Measurements from ENCODE around the gene GPBAR1. TPM values are rescaled to one million over a fixed set of nuclear protein-coding genes. Genes with fewer than 3 reads are reported as not detected.

GPBAR1 gene
- total and polyA plus RNA-seq, 2 experiments from 2014 or later: 0.44 TPM; not detected in 1

DNA sequence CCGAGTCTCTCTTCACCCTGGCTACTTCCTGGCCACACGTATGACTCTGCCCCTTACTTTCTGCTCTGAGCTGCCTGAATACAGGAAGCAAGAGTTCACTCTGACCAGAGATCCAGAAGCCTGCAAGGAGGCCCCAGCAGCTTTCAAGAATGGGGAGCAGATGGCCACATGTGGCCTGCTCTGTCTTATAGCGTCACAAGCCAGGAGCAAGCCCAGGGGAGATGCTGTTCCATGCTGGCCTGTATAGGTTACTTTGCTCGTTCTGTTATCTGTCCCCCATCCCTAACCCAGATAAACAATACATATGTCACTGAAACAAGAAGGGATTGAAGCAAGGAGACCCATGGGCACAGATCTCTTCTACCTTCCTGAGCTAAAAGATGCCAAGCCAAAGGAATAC, 13.8 kb downstream of the GPBAR1 start:
- Mint-ChIP-seq H3K27me3 (ENCODE audit: insufficient read depth, low read depth, poor library complexity) (peaks cover 17% of the 10 kb centered on the region), H3K27ac (no peak overlapping the region), H3K9me3 (no peaks in the 10 kb centered on the region), H3K4me1 (peaks cover 19% of the 10 kb centered on the region), H3K4me3 (no peak overlapping the region), H3K36me3 (ENCODE audit: low read depth) (peaks cover 28% of the 10 kb centered on the region)
- no peak overlapping the region for H3K27ac ChIP-seq (ENCODE audit: low read depth)
- H4K20me1 ChIP-seq (replicated peaks; ENCODE audit: insufficient read depth): no peaks in the 10 kb centered on the region
- no peak overlapping the region for H3K4me3 ChIP-seq
- H3F3A ChIP-seq (replicated peaks; ENCODE audit: low read depth): no peaks in the 10 kb centered on the region
- H3K9me2 ChIP-seq (ENCODE audit: insufficient read depth): no peaks in the 10 kb centered on the region
- peaks cover 2% of the 10 kb centered on the region; the same call in 1 of the 2 replicates for H3K79me2 ChIP-seq (replicated peaks; ENCODE audit: insufficient read depth)
- no peak for TF ChIP-seq JUNB (IDR thresholded peaks at IDR 0.05; ENCODE audit: unreplicated experiment)
- no peak for TF ChIP-seq STAT1 (IDR thresholded peaks at IDR 0.05; ENCODE audit: unreplicated experiment)
- TF ChIP-seq, protein P1, sequence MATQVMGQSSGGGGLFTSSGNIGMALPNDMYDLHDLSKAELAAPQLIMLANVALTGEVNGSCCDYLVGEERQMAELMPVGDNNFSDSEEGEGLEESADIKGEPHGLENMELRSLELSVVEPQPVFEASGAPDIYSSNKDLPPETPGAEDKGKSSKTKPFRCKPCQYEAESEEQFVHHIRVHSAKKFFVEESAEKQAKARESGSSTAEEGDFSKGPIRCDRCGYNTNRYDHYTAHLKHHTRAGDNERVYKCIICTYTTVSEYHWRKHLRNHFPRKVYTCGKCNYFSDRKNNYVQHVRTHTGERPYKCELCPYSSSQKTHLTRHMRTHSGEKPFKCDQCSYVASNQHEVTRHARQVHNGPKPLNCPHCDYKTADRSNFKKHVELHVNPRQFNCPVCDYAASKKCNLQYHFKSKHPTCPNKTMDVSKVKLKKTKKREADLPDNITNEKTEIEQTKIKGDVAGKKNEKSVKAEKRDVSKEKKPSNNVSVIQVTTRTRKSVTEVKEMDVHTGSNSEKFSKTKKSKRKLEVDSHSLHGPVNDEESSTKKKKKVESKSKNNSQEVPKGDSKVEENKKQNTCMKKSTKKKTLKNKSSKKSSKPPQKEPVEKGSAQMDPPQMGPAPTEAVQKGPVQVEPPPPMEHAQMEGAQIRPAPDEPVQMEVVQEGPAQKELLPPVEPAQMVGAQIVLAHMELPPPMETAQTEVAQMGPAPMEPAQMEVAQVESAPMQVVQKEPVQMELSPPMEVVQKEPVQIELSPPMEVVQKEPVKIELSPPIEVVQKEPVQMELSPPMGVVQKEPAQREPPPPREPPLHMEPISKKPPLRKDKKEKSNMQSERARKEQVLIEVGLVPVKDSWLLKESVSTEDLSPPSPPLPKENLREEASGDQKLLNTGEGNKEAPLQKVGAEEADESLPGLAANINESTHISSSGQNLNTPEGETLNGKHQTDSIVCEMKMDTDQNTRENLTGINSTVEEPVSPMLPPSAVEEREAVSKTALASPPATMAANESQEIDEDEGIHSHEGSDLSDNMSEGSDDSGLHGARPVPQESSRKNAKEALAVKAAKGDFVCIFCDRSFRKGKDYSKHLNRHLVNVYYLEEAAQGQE (IDR thresholded peaks at IDR 0.05; ENCODE audit: unreplicated experiment): no peak
- no peak for TF ChIP-seq POLR2AphosphoS5 (IDR thresholded peaks at IDR 0.05; ENCODE audit: low read depth)
- no peak for TF ChIP-seq CREB1 (CRISPR knock-in tag; IDR thresholded peaks at IDR 0.05; ENCODE audit: low read depth)
- peaks cover 10% of the 10 kb centered on the region for H3K36me3 ChIP-seq (ENCODE audit: insufficient read depth)
- no peak overlapping the region for H3K4me2 ChIP-seq
- ATAC-seq: no peak
- no peaks in the 10 kb centered on the region for H3K27me3 ChIP-seq (ENCODE audit: insufficient read depth)
- peaks cover 7% of the 10 kb centered on the region; the same call in 1 of the 2 replicates for H3K4me1 ChIP-seq (ENCODE audit: insufficient read depth)
- DNase-seq (ENCODE audit: low spot score): no peak
- H2AFZ ChIP-seq: no peak overlapping the region

DNA sequence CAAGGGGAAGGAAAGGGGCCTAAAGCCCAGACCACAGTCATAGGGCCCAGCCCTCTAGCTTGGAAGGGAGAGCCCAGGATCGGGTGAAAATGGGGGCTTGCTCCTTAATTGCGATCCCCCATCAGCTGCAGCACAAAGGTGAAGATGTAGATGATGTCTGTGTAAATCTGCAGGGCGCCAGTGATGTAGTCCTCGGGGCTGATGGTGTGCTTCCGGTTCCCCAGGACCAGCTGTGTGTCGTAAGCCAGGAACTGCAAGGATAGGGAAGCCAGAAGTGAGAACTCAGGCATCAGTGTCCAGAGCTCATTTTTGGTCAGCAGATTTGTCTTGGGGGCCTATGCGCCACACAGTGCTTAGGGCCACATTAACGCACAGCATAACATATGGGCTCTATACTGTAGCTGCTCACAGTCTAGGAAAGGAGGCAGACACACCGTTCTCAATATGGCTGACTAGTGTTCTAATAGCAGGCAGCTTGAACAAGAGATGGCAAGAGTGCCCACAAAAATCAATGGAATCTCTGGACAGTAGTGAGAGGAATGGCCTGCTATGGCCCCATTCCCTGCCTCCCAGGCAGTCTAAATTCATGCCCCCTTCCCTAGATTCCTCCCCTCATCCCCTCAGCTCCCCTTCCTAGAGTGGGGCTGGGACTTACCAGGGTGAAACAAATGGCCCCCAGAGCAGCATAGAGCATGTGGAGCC, 14.7 kb downstream of the GPBAR1 start:
- Histone ChIP-seq H3K27me3 (ENCODE audit: insufficient read depth) (no peaks in the 10 kb centered on the region), H3K9me2 (ENCODE audit: insufficient read depth) (no peaks in the 10 kb centered on the region), H4K20me1 (replicated peaks; ENCODE audit: insufficient read depth) (no peaks in the 10 kb centered on the region), H3K79me2 (replicated peaks; ENCODE audit: insufficient read depth) (no peaks in the 10 kb centered on the region), H3K4me2 (no peak overlapping the region), H3K36me3 (ENCODE audit: insufficient read depth) (peaks cover 10% of the 10 kb centered on the region), H3K4me1 (ENCODE audit: insufficient read depth) (peaks cover 7% of the 10 kb centered on the region; the same call in 1 of the 2 replicates), H2AFZ (no peak overlapping the region), H3F3A (replicated peaks; ENCODE audit: low read depth) (no peaks in the 10 kb centered on the region), H3K4me3 (no peak overlapping the region), H3K27ac (ENCODE audit: low read depth) (no peak overlapping the region)
- Mint-ChIP-seq H3K27me3 (ENCODE audit: insufficient read depth, low read depth, poor library complexity) (peaks cover 12% of the 10 kb centered on the region), H3K9me3 (no peaks in the 10 kb centered on the region), H3K4me3 (no peak overlapping the region), H3K27ac (no peak overlapping the region), H3K4me1 (peaks cover 19% of the 10 kb centered on the region), H3K36me3 (ENCODE audit: low read depth) (peaks cover 28% of the 10 kb centered on the region)
- DNase-seq (ENCODE audit: low spot score) (no peak), ATAC-seq (no peak)
- TF ChIP-seq ZNF331 (CRISPR knock-in tag; IDR thresholded peaks at IDR 0.05; ENCODE audit: low read depth) (no peak), NANOG (IDR thresholded peaks at IDR 0.05; ENCODE audit: borderline replicate concordance) (no peak), ZNF114 (CRISPR knock-in tag; IDR thresholded peaks at IDR 0.05) (no peak), STAT1 (IDR thresholded peaks at IDR 0.05; ENCODE audit: unreplicated experiment) (no peak), CREB1 (CRISPR knock-in tag; IDR thresholded peaks at IDR 0.05; ENCODE audit: low read depth) (no peak), POLR2AphosphoS5 (IDR thresholded peaks at IDR 0.05; ENCODE audit: low read depth) (no peak)
- TF ChIP-seq, protein P2, sequence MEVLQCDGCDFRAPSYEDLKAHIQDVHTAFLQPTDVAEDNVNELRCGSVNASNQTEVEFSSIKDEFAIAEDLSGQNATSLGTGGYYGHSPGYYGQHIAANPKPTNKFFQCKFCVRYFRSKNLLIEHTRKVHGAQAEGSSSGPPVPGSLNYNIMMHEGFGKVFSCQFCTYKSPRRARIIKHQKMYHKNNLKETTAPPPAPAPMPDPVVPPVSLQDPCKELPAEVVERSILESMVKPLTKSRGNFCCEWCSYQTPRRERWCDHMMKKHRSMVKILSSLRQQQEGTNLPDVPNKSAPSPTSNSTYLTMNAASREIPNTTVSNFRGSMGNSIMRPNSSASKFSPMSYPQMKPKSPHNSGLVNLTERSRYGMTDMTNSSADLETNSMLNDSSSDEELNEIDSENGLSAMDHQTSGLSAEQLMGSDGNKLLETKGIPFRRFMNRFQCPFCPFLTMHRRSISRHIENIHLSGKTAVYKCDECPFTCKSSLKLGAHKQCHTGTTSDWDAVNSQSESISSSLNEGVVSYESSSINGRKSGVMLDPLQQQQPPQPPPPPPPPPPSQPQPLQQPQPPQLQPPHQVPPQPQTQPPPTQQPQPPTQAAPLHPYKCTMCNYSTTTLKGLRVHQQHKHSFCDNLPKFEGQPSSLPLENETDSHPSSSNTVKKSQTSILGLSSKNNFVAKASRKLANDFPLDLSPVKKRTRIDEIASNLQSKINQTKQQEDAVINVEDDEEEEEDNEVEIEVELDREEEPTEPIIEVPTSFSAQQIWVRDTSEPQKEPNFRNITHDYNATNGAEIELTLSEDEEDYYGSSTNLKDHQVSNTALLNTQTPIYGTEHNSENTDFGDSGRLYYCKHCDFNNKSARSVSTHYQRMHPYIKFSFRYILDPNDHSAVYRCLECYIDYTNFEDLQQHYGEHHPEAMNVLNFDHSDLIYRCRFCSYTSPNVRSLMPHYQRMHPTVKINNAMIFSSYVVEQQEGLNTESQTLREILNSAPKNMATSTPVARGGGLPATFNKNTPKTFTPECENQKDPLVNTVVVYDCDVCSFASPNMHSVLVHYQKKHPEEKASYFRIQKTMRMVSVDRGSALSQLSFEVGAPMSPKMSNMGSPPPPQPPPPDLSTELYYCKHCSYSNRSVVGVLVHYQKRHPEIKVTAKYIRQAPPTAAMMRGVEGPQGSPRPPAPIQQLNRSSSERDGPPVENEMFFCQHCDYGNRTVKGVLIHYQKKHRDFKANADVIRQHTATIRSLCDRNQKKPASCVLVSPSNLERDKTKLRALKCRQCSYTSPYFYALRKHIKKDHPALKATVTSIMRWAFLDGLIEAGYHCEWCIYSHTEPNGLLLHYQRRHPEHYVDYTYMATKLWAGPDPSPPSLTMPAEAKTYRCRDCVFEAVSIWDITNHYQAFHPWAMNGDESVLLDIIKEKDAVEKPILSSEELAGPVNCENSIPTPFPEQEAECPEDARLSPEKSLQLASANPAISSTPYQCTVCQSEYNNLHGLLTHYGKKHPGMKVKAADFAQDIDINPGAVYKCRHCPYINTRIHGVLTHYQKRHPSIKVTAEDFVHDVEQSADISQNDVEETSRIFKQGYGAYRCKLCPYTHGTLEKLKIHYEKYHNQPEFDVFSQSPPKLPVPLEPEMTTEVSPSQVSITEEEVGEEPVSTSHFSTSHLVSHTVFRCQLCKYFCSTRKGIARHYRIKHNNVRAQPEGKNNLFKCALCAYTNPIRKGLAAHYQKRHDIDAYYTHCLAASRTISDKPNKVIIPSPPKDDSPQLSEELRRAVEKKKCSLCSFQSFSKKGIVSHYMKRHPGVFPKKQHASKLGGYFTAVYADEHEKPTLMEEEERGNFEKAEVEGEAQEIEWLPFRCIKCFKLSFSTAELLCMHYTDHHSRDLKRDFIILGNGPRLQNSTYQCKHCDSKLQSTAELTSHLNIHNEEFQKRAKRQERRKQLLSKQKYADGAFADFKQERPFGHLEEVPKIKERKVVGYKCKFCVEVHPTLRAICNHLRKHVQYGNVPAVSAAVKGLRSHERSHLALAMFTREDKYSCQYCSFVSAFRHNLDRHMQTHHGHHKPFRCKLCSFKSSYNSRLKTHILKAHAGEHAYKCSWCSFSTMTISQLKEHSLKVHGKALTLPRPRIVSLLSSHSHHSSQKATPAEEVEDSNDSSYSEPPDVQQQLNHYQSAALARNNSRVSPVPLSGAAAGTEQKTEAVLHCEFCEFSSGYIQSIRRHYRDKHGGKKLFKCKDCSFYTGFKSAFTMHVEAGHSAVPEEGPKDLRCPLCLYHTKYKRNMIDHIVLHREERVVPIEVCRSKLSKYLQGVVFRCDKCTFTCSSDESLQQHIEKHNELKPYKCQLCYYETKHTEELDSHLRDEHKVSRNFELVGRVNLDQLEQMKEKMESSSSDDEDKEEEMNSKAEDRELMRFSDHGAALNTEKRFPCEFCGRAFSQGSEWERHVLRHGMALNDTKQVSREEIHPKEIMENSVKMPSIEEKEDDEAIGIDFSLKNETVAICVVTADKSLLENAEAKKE (CRISPR knock-in tag; IDR thresholded peaks at IDR 0.05): no peak
